Chondrocyte (in vitro differentiated cells): ENCODE measurements around the gene RNF182. TPM values are rescaled to one million over a fixed set of nuclear protein-coding genes. Genes with fewer than 3 reads are reported as not detected.
"Not testable (repeated sequence)": the region's sequence is repeated elsewhere in the genome, so short reads cannot be mapped to it uniquely, and the experiment has no call there.

Experiments
- DNase-seq: peaks from one replicate; pipeline ENCODE4 v3.0.0; 2021; ENCODE audit warnings: mixed read lengths, low spot score
- H3K27ac Mint-ChIP-seq: one replicate; pipeline ENCODE4 v1.8.0; 2021; ENCODE audit warnings: mild to moderate bottlenecking, moderate library complexity, mixed read lengths; ENCODE audit not compliant: unreplicated experiment
- H3K27me3 Mint-ChIP-seq: 2 replicates; pipeline ENCODE4 v1.8.0; 2021; ENCODE audit warnings: low read depth, mixed read lengths
- H3K36me3 Mint-ChIP-seq: 2 replicates; pipeline ENCODE4 v1.8.0; 2021; ENCODE audit warnings: low read depth, mixed read lengths
- H3K4me1 Mint-ChIP-seq: 2 replicates; pipeline ENCODE4 v1.8.0; 2021; ENCODE audit warnings: low read depth, mild to moderate bottlenecking, mixed read lengths
- H3K4me3 Mint-ChIP-seq: one replicate; pipeline ENCODE4 v1.8.0; 2021; ENCODE audit warnings: mild to moderate bottlenecking, moderate library complexity, mixed read lengths; ENCODE audit not compliant: unreplicated experiment
- H3K9me3 Mint-ChIP-seq: 2 replicates; pipeline ENCODE4 v1.8.0; 2021; ENCODE audit warnings: low read depth, mixed read lengths
- CTCF ChIP-seq: fragments of 200-600 bp; sonication (generic); IDR thresholded peaks from 2 replicates; pipeline ENCODE4 v1.5.0; 2021; ENCODE audit warnings: antibody characterized with exemption, mild to moderate bottlenecking, moderate library complexity
- total RNA-seq: library from RNA; stranded (reverse); gene quantifications from 3 replicates; pipeline ENCODE4 v1.2.1, GENCODE V29; 2021

The RNF182 gene
- total RNA-seq, 1 donor from 2014 or later = 5.3 TPM

DNA sequence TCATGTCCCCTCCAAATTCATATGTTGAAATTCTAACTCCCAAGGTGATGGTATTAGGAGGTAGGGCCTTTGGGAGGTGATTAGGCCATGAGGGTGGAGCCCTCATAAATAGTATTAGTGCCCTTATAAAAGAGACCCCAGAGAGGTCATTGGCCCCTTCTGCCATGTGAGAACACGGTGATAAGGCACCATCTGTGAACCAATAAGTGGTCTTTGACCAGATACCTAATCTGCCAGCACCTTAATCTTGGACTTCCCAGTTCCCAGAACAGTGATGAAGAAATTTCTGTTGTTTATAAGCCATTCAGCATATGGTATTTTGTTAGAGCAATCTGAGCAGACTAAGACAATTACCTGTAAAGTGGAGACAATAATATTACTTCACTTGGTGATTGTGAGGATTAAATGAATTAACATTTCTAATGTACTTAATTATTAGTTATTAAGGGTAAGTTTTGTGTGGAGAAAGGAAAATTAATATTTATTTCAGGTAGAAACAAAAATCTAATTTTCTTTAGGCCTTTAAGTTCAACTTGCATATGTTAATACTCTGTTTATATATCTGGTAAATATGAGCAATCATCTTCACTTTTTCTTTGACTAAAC lies 7.1 kb downstream of the RNF182 start:
- no peak for TF ChIP-seq CTCF
- no peaks in the 10 kb centered on the region for H3K36me3 Mint-ChIP-seq
- no peak overlapping the region for H3K27ac Mint-ChIP-seq
- H3K4me1 Mint-ChIP-seq = peaks cover 2% of the 10 kb centered on the region
- H3K27me3 Mint-ChIP-seq = no peaks in the 10 kb centered on the region
- no peaks in the 10 kb centered on the region for H3K9me3 Mint-ChIP-seq
- DNase-seq = no peak
- H3K4me3 Mint-ChIP-seq = no peak overlapping the region

- no peak for DNase-seq
- no peaks in the 10 kb centered on the region for H3K9me3 Mint-ChIP-seq
- peaks cover 2% of the 10 kb centered on the region for H3K4me1 Mint-ChIP-seq
- H3K27ac Mint-ChIP-seq = no peak overlapping the region
- H3K27me3 Mint-ChIP-seq = no peaks in the 10 kb centered on the region
- no peak for TF ChIP-seq CTCF
- no peaks in the 10 kb centered on the region for H3K36me3 Mint-ChIP-seq
- no peak overlapping the region for H3K4me3 Mint-ChIP-seq
Measured at GRCh38 chr6:13932785-13933184, 8.0 kb downstream of the RNF182 start.

DNA sequence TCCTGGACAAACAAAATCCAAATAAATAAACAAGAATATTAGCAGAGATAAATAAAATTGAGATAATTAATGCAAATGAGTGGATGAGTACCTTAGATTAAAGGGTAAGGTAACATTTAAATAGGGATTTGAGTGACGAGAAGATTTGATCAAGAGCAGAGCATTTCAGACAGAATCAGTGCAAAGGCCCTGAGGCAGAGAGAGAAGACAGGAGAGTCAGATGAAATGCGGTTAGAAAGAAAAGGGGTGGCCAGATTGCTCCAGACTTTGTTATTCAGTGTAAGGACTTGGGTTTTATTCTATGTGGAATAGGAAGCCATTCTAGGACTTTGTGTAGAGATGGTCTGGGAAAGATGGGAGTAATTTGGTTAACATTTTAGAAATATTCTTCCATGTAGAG lies 10.0 kb downstream of the RNF182 start:
- H3K4me3 Mint-ChIP-seq = no peak overlapping the region
- H3K9me3 Mint-ChIP-seq = no peaks in the 10 kb centered on the region
- no peaks in the 10 kb centered on the region for H3K27me3 Mint-ChIP-seq
- no peaks in the 10 kb centered on the region for H3K36me3 Mint-ChIP-seq
- no peak for TF ChIP-seq CTCF
- H3K27ac Mint-ChIP-seq = no peak overlapping the region
- H3K4me1 Mint-ChIP-seq = peaks cover 2% of the 10 kb centered on the region
- DNase-seq = no peak

- H3K4me3 Mint-ChIP-seq = no peak overlapping the region
- H3K27ac Mint-ChIP-seq = no peak overlapping the region
- peaks cover 2% of the 10 kb centered on the region for H3K4me1 Mint-ChIP-seq
- DNase-seq = no peak
- H3K36me3 Mint-ChIP-seq = no peaks in the 10 kb centered on the region
- H3K27me3 Mint-ChIP-seq = no peaks in the 10 kb centered on the region
- no peaks in the 10 kb centered on the region for H3K9me3 Mint-ChIP-seq
- TF ChIP-seq CTCF = no peak
Measured at GRCh38 chr6:13935190-13935880, 10.6 kb downstream of the RNF182 start.

GRCh38 chr6:13935881-13936261 lies 11.1 kb downstream of the RNF182 start:
- not testable (repeated sequence) for H3K9me3 Mint-ChIP-seq, H3K4me1 Mint-ChIP-seq, DNase-seq, H3K27me3 Mint-ChIP-seq, H3K36me3 Mint-ChIP-seq, H3K4me3 Mint-ChIP-seq, H3K27ac Mint-ChIP-seq

GRCh38 chr6:13941902-13942301 lies 17.1 kb downstream of the RNF182 start:
- Mint-ChIP-seq H3K27me3 (no peaks in the 10 kb centered on the region), H3K4me1 (peaks cover 4% of the 10 kb centered on the region), H3K4me3 (no peak overlapping the region), H3K9me3 (peaks cover 17% of the 10 kb centered on the region), H3K27ac (no peak overlapping the region), H3K36me3 (peaks cover 6% of the 10 kb centered on the region)
- no peak for DNase-seq
- TF ChIP-seq CTCF = no peak
